Measurements from ENCODE around the gene PSKH1.

DNA sequence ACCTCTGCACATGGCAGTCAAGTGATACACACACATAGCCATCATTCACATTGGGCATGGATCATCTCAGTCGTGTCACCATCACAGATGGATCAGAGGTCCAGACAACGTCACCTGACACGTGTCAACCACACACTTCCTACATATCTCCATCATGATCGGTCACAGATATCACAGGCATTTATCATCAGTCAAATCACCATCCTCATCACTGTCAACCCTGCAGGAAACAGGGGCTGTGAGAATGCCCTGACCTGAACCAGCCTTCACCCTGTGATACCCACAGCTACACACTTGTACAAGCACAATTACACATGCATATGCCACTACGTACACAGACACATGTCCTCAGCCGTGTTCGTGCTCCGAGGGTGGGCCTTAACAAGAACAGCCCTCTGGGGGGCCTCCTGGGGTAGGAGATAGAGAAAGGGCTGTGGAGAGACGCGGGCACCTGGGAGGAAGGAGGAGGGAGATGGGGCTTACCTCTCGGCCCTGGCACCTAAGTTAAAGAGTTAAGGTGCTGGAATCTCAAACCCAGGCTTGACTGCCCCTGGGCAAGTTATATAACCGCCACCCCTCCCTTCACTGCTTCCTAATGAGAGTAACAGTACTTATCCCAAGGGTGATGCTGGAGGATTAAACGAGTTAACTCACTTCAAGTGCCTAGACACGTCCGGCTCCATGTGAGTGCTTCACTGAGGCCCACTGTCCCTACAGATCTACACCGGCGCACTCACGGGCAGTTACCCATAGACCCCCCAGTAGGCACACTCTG lies 74.3 kb downstream of the PSKH1 start:
- TF ChIP-seq, protein P1, sequence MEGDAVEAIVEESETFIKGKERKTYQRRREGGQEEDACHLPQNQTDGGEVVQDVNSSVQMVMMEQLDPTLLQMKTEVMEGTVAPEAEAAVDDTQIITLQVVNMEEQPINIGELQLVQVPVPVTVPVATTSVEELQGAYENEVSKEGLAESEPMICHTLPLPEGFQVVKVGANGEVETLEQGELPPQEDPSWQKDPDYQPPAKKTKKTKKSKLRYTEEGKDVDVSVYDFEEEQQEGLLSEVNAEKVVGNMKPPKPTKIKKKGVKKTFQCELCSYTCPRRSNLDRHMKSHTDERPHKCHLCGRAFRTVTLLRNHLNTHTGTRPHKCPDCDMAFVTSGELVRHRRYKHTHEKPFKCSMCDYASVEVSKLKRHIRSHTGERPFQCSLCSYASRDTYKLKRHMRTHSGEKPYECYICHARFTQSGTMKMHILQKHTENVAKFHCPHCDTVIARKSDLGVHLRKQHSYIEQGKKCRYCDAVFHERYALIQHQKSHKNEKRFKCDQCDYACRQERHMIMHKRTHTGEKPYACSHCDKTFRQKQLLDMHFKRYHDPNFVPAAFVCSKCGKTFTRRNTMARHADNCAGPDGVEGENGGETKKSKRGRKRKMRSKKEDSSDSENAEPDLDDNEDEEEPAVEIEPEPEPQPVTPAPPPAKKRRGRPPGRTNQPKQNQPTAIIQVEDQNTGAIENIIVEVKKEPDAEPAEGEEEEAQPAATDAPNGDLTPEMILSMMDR (IDR thresholded peaks at IDR 0.05; ENCODE audit: low read depth, low read length, poor library complexity, severe bottlenecking): peak; percentile 42
- TF ChIP-seq EZH2phosphoT487 (IDR thresholded peaks at IDR 0.05; ENCODE audit: borderline replicate concordance, low read length): no peak

All from DOHH2 (cell line).